ENCODE measurements around the gene ZNF334.

Gene ZNF334

GRCh38 chr20:46539113-46539512 lies 25.8 kb upstream of the ZNF334 start:
- TF ChIP-seq CTCF (IDR thresholded peaks at IDR 0.05; ENCODE audit: control insufficient read depth, insufficient read depth, low read depth, low read length, missing control alignments): no peak
- H3K4me3 ChIP-seq (ENCODE audit: control insufficient read depth, low read depth, low read length): no peak overlapping the region
- DNase-seq (ENCODE audit: low read depth): no peak

DNA sequence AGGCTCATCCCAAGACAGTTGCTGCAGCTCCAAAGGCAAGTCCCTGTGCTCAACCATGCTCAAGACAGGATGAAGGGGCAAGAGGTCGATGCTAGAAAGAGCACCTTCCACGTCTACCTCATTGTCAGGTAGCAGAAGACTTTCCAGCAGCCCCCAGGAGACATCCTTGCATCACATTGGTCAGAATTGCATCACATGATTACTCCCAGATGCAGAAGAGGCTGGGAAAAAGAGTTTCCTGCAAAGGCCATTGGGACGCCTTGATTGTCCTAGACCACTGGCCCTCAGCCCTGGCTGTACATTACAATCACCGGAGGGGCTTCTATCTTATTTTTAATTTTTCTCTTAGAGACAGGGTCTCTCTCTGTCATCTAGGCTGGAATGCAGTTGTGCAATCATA lies 17.3 kb upstream of the ZNF334 start:
- no peak for DNase-seq (ENCODE audit: low read depth)
- no peak for TF ChIP-seq CTCF (IDR thresholded peaks at IDR 0.05; ENCODE audit: control insufficient read depth, insufficient read depth, low read depth, low read length, missing control alignments)
- H3K4me3 ChIP-seq (ENCODE audit: control insufficient read depth, low read depth, low read length): no peak overlapping the region

GRCh38 chr20:46523696-46524328 lies 10.5 kb upstream of the ZNF334 start:
- H3K4me3 ChIP-seq (ENCODE audit: control insufficient read depth, low read depth, low read length): no peak overlapping the region
- no peak for DNase-seq (ENCODE audit: low read depth)
- TF ChIP-seq CTCF (IDR thresholded peaks at IDR 0.05; ENCODE audit: control insufficient read depth, insufficient read depth, low read depth, low read length, missing control alignments): no peak

DNA sequence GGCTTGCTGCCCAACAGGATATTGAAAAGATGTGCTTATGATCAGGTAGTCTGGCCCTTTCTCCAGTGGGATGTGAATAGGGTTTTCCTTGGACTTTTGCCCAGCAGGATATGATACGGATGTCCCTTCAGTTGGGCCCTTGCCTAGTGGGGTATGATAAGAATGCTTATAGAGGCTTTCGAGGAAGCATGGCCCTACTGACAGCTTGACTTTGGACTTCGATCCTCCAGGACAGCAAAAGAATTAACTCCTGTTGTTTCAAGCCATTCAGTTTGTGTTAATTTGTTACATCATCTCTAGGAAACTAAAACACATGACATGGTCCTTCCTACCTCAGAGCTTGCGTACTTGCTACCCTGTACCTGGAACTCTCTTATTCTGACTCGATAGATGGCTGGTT lies 9.7 kb upstream of the ZNF334 start:
- no peak for TF ChIP-seq CTCF (IDR thresholded peaks at IDR 0.05; ENCODE audit: control insufficient read depth, insufficient read depth, low read depth, low read length, missing control alignments)
- no peak overlapping the region for H3K4me3 ChIP-seq (ENCODE audit: control insufficient read depth, low read depth, low read length)
- DNase-seq (ENCODE audit: low read depth): no peak

DNA sequence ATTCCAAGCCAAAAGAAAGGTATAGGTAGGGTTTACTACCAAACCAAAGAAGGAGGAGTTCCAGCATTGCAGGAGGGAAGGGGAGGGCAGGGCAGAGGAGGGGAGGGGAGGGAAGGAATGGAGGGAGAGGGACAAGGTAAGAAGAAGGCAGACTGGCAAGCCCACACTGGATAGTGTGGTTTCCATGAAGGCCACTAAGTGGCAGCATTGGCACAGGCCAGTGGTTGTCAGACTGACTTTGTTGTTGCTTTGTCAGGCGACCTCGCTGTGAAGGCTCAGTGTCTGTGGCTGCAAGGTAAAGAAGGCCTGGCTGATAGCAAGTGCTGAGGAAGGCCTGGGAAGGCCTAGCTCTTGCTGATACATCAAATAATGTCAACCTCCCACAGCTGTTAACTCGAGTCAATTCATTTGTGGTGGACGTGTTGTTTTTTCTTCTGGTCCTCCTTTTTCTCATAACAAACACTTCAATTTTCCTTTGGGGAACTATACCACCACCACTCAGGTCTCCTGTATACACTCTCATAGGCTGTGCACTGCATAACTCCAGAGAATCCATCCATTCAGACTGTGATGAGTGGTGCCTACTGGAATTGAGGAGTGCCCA lies 7.7 kb upstream of the ZNF334 start:
- DNase-seq (ENCODE audit: low read depth): peak; percentile 7
- H3K4me3 ChIP-seq (ENCODE audit: control insufficient read depth, low read depth, low read length): no peak overlapping the region

DNA sequence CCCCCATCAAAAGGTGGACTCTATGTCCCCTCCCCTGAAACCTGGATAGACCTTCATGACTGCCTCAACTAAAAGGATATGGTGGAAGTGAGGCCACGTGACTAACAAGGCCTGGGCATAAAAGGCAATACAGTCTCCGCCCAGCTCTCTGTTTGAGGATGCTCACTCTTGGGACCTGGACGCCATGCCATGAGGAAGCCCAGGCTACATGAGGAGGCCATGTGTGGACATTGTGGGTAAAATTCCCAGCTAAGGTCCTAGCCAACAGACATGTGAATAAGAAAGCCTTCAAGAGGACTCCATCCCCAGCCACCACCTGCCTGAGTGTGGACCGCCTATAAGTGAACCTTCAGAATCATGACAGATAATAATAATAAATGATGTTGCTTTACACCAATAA lies 7.2 kb upstream of the ZNF334 start:
- DNase-seq (ENCODE audit: low read depth): no peak
- TF ChIP-seq CTCF (IDR thresholded peaks at IDR 0.05; ENCODE audit: control insufficient read depth, insufficient read depth, low read depth, low read length, missing control alignments): no peak
- no peak overlapping the region for H3K4me3 ChIP-seq (ENCODE audit: control insufficient read depth, low read depth, low read length)

More for the DNA sequence above, 7.7 kb upstream of the ZNF334 start:
- peak; percentile 86 for TF ChIP-seq CTCF (IDR thresholded peaks at IDR 0.05; ENCODE audit: control insufficient read depth, insufficient read depth, low read depth, low read length, missing control alignments)

All from AG09309 (cell line).